ENCODE data around the gene AIRE. TPM values are rescaled to one million over a fixed set of nuclear protein-coding genes. Genes with fewer than 3 reads are reported as not detected.

The AIRE gene
- polyA plus RNA-seq, 1 experiment: not detected

GRCh38 chr21:44306936-44307704 is 21.4 kb downstream of the AIRE start:
- ChIA-PET CTCF (no interaction called here), POLR2A (interaction anchor here (0.6 kb wide), 1 partner anchor 21 kb away, joined by 3 read pairs; no protein-coding TSS in a partner anchor)
- no peak for TF ChIP-seq CTCF (IDR thresholded peaks at IDR 0.05; ENCODE audit: low read depth, low read length)
- Histone ChIP-seq H3K27ac (ENCODE audit: low read depth, low read length) (no peak overlapping the region), H3K27me3 (ENCODE audit: control insufficient read depth, insufficient read depth, low read length) (no peaks in the 10 kb centered on the region), H3K4me3 (ENCODE audit: low read depth, low read length) (no peak overlapping the region), H3K9me3 (ENCODE audit: control insufficient read depth, insufficient read depth, low read length) (no peaks in the 10 kb centered on the region)
- DNase-seq (ENCODE audit: low read depth, low spot score): no peak

GRCh38 chr21:44310628-44311507 is 25.2 kb downstream of the AIRE start:
- Histone ChIP-seq H3K27ac (ENCODE audit: low read depth, low read length) (no peak overlapping the region), H3K9me3 (ENCODE audit: control insufficient read depth, insufficient read depth, low read length) (no peaks in the 10 kb centered on the region; the same call in 1 of the 2 replicates), H3K4me3 (ENCODE audit: low read depth, low read length) (no peak overlapping the region), H3K27me3 (ENCODE audit: control insufficient read depth, insufficient read depth, low read length) (no peaks in the 10 kb centered on the region)
- CTCF ChIA-PET: no interaction called here
- POLR2A ChIA-PET: no interaction called here
- TF ChIP-seq CTCF (IDR thresholded peaks at IDR 0.05; ENCODE audit: low read depth, low read length): no peak; the same call in 1 of the 2 replicates
- DNase-seq (ENCODE audit: low read depth, low spot score): no peak

DNA sequence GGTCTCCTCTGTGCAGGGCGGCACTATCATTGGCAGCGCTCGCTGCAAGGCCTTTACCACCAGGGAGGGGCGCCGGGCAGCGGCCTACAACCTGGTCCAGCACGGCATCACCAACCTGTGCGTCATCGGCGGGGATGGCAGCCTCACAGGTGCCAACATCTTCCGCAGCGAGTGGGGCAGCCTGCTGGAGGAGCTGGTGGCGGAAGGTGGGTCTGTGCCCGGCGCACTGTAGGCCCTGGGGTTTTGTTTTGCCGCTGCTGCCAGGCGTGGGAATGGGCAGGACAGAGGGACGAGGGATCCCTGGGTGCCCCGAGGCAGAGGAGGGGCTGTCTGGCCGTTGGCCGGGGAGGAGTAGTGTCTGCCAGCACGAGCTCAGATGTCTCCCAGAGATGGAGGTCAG is 26.4 kb downstream of the AIRE start:
- Histone ChIP-seq H3K27me3 (ENCODE audit: control insufficient read depth, insufficient read depth, low read length) (no peaks in the 10 kb centered on the region), H3K9me3 (ENCODE audit: control insufficient read depth, insufficient read depth, low read length) (no peaks in the 10 kb centered on the region; the same call in 1 of the 2 replicates), H3K4me3 (ENCODE audit: low read depth, low read length) (no peak overlapping the region), H3K27ac (ENCODE audit: low read depth, low read length) (no peak overlapping the region)
- POLR2A ChIA-PET: no interaction called here
- no peak for DNase-seq (ENCODE audit: low read depth, low spot score)
- CTCF ChIA-PET: no interaction called here
- no peak for TF ChIP-seq CTCF (IDR thresholded peaks at IDR 0.05; ENCODE audit: low read depth, low read length)

DNA sequence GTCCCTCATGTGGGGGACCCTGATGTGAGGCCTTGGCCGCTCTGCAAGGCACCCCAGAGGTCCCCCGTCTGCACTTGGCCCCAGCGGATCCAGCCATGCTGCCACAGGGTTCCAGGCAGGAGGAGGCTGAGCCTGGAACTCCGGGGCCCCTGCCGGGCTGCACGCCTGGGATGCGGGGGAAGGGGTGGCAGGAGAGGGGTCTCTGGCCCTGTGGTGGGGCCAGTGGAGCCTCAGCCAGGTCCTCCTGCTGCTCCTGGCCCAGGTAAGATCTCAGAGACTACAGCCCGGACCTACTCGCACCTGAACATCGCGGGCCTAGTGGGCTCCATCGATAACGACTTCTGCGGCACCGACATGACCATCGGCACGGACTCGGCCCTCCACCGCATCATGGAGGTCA is 27.0 kb downstream of the AIRE start:
- H3K27me3 ChIP-seq (ENCODE audit: control insufficient read depth, insufficient read depth, low read length): no peaks in the 10 kb centered on the region
- no peak for DNase-seq (ENCODE audit: low read depth, low spot score)
- no peak for TF ChIP-seq CTCF (IDR thresholded peaks at IDR 0.05; ENCODE audit: low read depth, low read length)
- no peak overlapping the region for H3K27ac ChIP-seq (ENCODE audit: low read depth, low read length)
- no peaks in the 10 kb centered on the region; the same call in 1 of the 2 replicates for H3K9me3 ChIP-seq (ENCODE audit: control insufficient read depth, insufficient read depth, low read length)
- H3K4me3 ChIP-seq (ENCODE audit: low read depth, low read length): no peak overlapping the region
- ChIA-PET POLR2A (no interaction called here), CTCF (no interaction called here)

GRCh38 chr21:44313451-44313850 is 27.8 kb downstream of the AIRE start:
- DNase-seq (ENCODE audit: low read depth, low spot score): no peak
- TF ChIP-seq CTCF (IDR thresholded peaks at IDR 0.05; ENCODE audit: low read depth, low read length): no peak
- Histone ChIP-seq H3K27ac (ENCODE audit: low read depth, low read length) (no peak overlapping the region), H3K9me3 (ENCODE audit: control insufficient read depth, insufficient read depth, low read length) (no peaks in the 10 kb centered on the region; the same call in 1 of the 2 replicates), H3K27me3 (ENCODE audit: control insufficient read depth, insufficient read depth, low read length) (no peaks in the 10 kb centered on the region), H3K4me3 (ENCODE audit: low read depth, low read length) (no peak overlapping the region)
- CTCF ChIA-PET: interaction anchor here (1.3 kb wide), 1 partner anchor 8 kb away, joined by 3 read pairs; no protein-coding TSS in a partner anchor
- POLR2A ChIA-PET: no interaction called here
